Measurements from ENCODE around the gene TMPRSS2.
"Not testable (repeated sequence)": the region's sequence is repeated elsewhere in the genome, so short reads cannot be mapped to it uniquely, and the experiment has no call there.

TMPRSS2 gene

GRCh38 chr21:41428311-41428710 lies 79.6 kb downstream of the TMPRSS2 start:
- no peak overlapping the region for H3K4me3 ChIP-seq (ENCODE audit: control insufficient read depth, low read depth, low read length)
- no peak for DNase-seq (ENCODE audit: low read depth)
- TF ChIP-seq, protein P1, sequence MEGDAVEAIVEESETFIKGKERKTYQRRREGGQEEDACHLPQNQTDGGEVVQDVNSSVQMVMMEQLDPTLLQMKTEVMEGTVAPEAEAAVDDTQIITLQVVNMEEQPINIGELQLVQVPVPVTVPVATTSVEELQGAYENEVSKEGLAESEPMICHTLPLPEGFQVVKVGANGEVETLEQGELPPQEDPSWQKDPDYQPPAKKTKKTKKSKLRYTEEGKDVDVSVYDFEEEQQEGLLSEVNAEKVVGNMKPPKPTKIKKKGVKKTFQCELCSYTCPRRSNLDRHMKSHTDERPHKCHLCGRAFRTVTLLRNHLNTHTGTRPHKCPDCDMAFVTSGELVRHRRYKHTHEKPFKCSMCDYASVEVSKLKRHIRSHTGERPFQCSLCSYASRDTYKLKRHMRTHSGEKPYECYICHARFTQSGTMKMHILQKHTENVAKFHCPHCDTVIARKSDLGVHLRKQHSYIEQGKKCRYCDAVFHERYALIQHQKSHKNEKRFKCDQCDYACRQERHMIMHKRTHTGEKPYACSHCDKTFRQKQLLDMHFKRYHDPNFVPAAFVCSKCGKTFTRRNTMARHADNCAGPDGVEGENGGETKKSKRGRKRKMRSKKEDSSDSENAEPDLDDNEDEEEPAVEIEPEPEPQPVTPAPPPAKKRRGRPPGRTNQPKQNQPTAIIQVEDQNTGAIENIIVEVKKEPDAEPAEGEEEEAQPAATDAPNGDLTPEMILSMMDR (conservative IDR thresholded peaks at IDR 0.05; ENCODE audit: control insufficient read depth, insufficient read depth, low read depth, low read length) = no peak

DNA sequence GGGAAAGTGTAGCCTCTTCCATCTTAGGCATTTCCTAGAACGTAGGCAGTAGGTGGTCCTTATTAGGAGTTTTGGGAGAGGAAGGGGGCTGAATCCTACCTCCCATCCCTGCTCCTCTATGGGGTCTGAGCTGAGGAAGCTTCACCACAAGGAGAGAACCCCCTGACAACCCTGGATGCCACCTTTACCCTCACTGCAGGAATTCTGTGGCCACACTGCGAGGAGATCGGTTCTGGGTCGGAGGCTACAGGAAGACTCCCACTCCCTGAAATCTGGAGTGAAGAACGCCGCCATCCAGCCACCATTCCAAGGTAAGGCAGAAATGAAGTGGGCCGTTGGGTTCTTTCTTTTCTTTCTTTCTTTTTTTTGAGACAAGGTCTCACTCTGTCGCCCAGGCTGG lies 80.4 kb downstream of the TMPRSS2 start:
- H3K4me3 ChIP-seq (ENCODE audit: control insufficient read depth, low read depth, low read length) = no peak overlapping the region
- no peak for DNase-seq (ENCODE audit: low read depth)
- TF ChIP-seq, protein P1 (conservative IDR thresholded peaks at IDR 0.05; ENCODE audit: control insufficient read depth, insufficient read depth, low read depth, low read length) = no peak

- H3K4me3 ChIP-seq (ENCODE audit: control insufficient read depth, low read depth, low read length) = peak overlapping the region; percentile 51
- DNase-seq (ENCODE audit: low read depth) = no peak
- TF ChIP-seq, protein P1 (conservative IDR thresholded peaks at IDR 0.05; ENCODE audit: control insufficient read depth, insufficient read depth, low read depth, low read length) = no peak
Observed at GRCh38 chr21:41426676-41427404, 81.1 kb downstream of the TMPRSS2 start.

- H3K4me3 ChIP-seq (ENCODE audit: control insufficient read depth, low read depth, low read length) = peak within 1 kb of the TSS; percentile 51
- peak; percentile 30 for DNase-seq (ENCODE audit: low read depth)
- TF ChIP-seq, protein P1 (conservative IDR thresholded peaks at IDR 0.05; ENCODE audit: control insufficient read depth, insufficient read depth, low read depth, low read length) = no peak
Observed at GRCh38 chr21:41425954-41426675, 81.8 kb downstream of the TMPRSS2 start, which contains the start of gene MX1. MX1 (plus strand) TSS chr21:41426239; CDS start chr21:41432071, 5,832 bp downstream.

DNA sequence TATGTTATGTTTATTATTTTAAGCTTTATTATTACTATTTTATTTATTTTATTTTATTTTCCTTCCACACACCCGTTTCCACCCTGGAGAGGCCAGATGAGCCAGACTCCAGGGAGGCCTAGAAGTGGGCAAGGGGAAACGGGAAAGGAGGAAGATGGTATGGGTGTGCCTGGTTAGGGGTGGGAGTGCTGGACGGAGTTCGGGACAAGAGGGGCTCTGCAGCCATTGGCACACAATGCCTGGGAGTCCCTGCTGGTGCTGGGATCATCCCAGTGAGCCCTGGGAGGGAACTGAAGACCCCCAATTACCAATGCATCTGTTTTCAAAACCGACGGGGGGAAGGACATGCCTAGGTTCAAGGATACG lies 82.4 kb downstream of the TMPRSS2 start:
- TF ChIP-seq, protein P1 (conservative IDR thresholded peaks at IDR 0.05; ENCODE audit: control insufficient read depth, insufficient read depth, low read depth, low read length) = no peak
- DNase-seq (ENCODE audit: low read depth) = no peak
- H3K4me3 ChIP-seq (ENCODE audit: control insufficient read depth, low read depth, low read length) = peak overlapping the region; percentile 51

DNA sequence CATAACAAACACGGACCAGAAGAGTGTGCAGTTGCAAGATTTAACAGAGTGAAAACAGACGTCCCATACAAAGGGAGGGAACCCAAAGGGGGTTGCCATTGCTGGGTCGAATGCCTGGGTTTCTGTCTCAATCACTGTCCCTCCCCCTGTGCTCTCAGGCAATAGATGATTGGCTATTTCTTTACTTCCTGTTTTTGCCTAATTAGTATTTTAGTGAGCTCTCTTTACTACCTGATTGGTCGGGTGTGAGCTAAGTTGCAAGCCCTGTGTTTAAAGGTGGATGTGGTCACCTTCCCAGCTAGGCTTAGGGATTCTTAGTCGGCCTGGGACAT lies 84.7 kb downstream of the TMPRSS2 start:
- not testable (repeated sequence) for H3K4me3 ChIP-seq (ENCODE audit: control insufficient read depth, low read depth, low read length); DNase-seq (ENCODE audit: low read depth)

DNA sequence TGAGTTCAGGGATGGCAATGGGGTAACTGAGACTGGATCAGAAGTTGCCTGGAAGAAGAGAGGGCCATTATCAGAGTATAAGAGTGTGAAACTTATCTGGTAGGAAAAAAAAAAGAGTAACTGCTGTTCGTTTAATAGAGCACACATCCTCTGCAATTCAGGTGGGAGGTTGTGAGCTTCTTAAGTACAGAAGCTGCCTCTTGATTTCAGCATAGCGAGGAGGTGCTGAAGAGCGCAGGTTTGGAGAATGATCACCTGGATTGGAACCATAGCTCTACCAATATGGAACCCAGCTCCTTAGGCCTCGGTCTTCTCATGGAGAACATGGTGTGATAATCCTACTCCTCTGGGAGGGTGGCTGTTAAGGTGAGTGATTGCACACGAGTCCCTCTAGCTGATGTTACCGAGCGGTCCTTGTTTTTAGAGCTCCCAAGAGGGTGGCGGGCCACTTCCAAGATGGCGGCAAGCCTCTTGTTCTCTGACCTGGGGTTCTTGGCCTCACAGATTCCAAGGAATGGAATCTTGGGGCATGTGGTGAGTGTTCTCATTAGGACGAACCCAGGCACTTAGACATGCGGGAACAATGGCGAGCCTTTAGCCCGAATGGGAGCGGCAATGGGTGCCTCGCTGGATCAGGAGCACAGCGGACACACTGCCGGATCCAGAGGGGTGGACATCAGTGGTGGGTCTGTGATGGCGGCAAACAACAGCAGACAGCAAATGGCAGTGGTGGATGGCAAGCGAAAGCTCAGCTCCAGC lies 85.2 kb downstream of the TMPRSS2 start:
- DNase-seq (ENCODE audit: low read depth) = no peak
- H3K4me3 ChIP-seq (ENCODE audit: control insufficient read depth, low read depth, low read length) = no peak overlapping the region
- TF ChIP-seq, protein P1 (conservative IDR thresholded peaks at IDR 0.05; ENCODE audit: control insufficient read depth, insufficient read depth, low read depth, low read length) = no peak

DNA sequence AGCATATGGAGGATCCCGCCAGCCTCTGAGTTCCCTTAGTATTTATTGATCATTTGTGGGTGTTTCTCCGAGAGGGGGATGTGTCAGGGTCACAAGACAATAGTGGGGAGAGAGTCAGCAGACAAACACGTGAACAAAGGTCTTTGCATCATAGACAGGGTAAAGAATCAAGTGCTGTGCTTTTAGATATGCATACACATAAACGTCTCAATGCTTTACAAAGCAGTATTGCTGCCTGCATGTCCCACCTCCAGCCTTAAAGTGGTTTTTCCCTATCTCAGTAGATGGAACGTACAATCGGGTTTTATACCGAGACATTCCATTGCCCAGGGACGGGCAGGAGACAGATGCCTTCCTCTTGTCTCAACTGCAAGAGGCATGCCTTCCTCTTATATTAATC lies 87.0 kb downstream of the TMPRSS2 start:
- H3K4me3 ChIP-seq (ENCODE audit: control insufficient read depth, low read depth, low read length) = peak overlapping the region; percentile 62
- DNase-seq (ENCODE audit: low read depth) = not testable (repeated sequence)

Measured in fibroblast of mammary gland (primary cell).